GM19328 (cell line): Measurements from ENCODE around the gene RITA1.

Experiments
- ATAC-seq: cut with Tn5 transposase; IDR thresholded peaks from one replicate; pipeline ENCODE4 v1.9.1; 2021; ENCODE audit warnings: mild to moderate bottlenecking, moderate library complexity; ENCODE audit not compliant: unreplicated experiment

Gene RITA1

DNA sequence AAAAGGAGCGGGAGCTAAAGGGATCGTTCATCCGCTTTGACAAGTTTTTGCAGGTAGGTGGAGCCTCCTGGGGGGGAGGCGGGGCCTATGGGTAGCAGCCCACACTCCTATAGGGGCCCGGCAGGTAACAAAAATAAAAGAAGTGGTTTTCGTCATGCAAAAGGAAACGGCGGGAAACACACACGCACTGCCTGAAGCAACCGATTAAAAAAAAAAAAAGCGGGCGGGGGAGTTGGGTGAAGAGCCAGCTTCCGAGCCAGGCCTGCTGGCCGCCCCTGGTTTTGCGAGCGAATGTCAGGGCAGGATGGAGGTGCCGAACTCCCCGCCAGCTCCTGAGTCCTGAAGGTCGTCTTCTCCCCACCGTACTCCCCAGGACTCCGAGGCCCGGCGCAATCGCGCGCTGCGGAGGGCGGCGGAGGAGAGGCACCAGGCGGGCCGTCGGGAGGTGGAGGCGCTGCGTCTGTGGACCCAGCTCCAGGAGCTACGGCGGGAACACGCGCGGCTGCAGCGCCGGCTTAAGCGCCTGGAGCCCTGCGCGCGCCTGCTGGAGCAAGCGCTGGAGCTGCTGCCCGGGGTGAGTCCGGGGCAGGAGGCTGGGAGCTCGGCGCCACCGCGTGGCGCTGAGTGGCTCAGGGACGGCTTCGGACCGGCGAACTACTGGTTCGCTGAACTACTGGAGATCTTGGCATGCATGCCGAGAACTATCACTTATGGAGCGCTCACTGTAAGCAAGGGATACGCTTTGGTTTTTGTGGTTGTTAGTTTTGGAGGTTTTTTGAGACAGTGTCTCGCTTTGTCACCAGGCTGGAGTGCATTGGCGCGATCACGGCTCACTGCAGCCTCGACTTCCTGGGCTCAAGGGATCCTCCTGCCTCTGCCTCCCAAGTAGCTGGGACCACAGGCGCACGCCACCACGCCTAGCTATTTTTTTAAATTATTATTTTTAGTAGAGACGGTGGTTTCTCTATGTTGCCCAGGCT is 32.4 kb upstream of the RITA1 start:
- ATAC-seq, result no peak

DNA sequence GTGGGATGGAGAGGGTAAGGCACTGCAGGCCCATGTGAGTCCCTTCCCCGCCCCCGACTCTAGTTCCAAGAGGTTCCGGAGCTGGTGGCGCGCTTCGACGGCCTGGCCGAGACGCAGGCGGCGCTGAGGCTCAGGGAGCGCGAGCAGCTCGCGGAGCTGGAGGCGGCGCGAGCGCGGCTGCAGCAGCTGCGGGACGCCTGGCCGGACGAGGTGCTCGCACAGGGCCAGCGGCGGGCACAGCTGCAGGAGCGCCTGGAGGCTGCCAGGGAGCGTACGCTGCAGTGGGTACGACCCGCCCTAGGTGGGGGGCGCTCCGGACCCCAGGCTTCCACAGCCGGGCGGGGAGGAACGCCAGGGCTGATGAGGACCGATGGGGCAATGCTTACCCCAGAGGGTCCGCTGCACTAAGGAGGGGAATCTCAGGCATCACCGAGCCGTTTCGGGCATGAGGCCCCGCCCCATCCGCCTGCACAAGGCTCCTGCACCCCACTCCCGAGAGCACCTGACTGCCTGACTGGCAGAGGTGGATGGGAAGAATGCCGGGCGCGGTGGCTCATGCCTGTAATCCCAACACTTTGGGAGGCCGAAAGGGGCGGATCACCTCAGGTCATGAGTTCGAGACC is 31.1 kb upstream of the RITA1 start:
- no peak for ATAC-seq

- ATAC-seq, result no peak
Observed at GRCh38 chr12:113155060-113155459, 30.5 kb upstream of the RITA1 start.

GRCh38 chr12:113155646-113156045 is 29.9 kb upstream of the RITA1 start:
- ATAC-seq, result no peak

GRCh38 chr12:113157218-113157859 is 28.2 kb upstream of the RITA1 start:
- no peak for ATAC-seq

DNA sequence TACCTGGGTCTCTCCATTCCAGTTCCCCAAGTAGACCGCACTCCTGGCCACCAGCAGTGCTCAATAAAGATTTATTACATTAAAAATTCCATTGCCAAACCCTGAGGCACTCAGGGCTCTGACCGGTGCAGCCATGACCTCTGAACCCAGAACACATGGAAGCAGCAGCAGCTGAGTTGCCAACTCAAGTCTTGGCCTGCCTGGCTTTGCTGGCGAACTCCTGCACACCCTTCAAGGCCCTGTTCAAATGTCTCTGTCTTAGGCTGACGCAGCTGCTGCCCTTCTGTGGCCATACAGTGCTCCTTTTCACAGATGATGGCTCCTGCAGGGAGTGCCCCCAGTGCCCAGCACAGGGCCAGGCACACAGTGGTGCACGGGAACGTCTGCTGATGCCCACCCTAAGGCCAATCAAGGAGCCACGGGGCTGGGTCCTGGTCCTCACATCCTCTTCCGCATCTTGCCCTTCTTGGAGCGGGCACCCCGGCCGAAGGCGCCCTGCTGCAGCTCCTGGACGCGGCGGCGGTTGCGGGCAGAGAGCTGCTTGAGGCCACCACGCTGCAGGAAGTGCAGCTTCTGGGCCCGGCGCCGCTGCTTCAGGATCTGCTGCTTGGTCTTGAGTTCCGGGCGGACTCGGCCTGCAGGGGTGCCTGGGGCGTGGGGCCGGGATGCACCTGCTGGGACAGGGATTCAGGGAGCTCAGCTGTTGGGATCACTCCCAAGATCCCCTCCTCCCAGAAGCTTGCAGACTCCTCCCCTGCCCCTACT is 26.9 kb upstream of the RITA1 start:
- ATAC-seq, result no peak

DNA sequence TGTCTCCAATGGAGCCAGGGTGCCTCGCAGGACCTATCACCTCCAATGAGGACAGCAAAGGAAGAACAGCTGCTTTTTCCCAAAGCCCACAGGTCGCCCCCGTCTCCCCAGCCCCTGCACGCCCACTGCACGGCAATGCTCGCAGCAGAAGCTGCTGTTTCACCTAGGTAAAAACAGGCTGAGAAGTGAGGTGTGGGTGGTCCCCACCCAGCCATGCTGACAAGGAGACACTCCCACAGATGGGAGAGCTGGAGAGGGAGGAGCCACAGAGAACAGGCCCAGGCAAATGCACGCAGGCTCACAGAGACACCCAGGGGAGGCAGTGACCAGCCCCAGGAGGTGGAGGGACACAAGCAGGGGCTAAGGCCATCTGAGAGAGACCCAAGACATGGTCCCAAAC is 25.6 kb upstream of the RITA1 start:
- no peak for ATAC-seq

- no peak for ATAC-seq
Observed at GRCh38 chr12:113161415-113162016, 24.0 kb upstream of the RITA1 start.

DNA sequence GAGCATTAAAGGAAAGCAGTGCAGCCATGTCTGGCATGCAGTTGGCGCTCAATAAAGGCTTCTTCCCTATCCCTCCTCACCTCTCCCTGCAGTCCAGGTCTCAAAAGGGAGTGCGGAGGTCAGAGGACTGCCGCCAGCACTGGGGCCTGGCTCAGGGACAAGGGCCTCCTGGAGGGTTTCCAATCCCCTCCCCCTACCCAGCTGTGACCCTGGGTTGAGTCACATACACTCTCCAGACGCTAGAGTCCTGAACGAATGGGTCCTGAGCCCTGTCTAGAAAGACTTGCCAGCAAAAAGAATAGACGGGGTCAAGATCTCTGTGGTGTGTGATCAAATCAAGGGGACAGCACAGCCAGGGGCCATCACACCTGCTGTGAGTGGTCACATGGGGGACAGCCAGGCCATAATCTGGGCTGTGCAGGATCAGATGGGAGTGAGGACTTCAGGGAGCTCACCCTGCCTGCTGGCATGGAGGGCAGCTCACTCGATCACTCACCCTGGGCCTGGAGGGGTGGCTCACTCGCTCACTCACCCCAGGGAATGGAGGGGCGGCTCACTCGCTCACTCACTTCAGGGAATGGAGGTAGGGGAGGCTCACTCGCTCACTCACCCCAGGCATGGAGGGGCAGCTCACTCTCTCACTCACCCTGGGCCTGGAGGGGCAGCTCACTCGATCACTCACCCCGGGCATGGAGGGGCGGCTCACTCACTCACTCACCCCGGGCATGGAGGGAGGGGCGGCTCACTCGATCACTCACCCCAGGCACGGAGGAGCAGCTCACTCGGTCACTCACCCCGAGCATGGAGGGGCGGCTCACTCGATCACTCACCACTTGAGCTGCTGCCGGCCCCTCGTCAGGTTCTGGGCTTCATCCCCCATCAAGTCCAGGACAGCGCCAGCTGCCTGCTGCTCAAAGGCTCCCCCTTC is 23.2 kb upstream of the RITA1 start:
- no peak for ATAC-seq

- ATAC-seq, result no peak
Observed at GRCh38 chr12:113163030-113163360, 22.5 kb upstream of the RITA1 start.

DNA sequence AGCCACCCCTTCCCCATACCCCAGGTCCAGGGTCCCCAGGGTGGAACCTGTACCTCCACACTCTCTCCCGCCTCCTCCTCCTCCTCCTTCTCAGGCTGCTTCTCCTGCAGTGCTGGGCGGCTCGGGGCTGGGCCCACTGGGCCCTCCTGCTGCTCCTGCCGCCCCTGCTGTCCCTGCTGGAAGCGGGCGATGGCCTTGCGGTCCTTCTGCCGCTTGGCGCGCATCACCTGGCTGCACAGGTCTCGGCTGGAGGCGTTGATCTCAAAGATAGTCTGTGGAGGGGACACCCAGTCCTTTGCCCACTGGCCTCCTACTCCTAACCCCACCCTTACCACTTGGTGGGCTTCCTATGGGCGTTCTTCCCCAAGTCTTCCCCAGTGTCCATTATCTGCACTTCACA is 21.5 kb upstream of the RITA1 start:
- ATAC-seq, result no peak

- no peak for ATAC-seq
Observed at GRCh38 chr12:113165521-113166450, 19.7 kb upstream of the RITA1 start.

- ATAC-seq, result no peak
Observed at GRCh38 chr12:113167868-113168267, 17.7 kb upstream of the RITA1 start.

DNA sequence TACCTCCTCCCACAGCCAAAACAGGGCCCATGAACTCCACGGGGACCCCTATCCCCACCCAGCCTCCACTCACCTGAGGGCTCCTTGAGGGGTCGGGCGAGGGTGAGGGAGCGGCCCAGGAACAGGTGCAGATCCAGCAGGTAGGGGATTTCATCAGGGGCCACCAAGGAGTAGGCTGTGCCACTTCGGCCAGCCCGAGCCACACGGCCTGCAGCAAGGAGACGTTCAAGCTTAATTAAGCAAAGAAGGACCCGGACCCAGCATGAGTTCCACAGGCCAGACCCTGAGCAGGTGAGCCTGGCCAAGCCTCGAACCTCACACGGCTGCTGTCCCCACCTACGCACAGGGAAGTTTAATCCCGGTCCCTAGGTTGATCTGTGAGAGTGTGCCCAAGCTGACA is 15.8 kb upstream of the RITA1 start:
- ATAC-seq, result no peak

GRCh38 chr12:113170457-113170856 is 15.1 kb upstream of the RITA1 start:
- no peak for ATAC-seq

GRCh38 chr12:113170926-113171325 is 14.6 kb upstream of the RITA1 start:
- ATAC-seq, result no peak

DNA sequence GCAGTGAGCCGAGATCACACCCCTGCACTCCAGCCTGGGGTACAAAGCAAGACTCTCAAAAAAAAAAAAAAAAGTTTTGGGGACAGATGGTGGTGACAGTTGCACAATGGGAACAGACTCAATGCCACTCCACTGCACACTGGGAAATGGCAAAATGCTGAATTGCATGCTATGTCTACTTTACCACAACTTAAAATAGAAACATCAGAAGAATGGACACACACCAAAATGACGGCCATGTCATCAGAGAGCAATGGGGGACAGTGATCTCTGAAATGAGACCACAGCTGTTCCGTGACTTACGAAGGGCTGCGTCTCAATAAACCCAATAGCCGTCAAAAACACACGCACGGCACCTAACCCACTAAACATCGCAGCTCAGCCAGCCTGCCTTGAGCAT is 14.0 kb upstream of the RITA1 start:
- ATAC-seq, result no peak

DNA sequence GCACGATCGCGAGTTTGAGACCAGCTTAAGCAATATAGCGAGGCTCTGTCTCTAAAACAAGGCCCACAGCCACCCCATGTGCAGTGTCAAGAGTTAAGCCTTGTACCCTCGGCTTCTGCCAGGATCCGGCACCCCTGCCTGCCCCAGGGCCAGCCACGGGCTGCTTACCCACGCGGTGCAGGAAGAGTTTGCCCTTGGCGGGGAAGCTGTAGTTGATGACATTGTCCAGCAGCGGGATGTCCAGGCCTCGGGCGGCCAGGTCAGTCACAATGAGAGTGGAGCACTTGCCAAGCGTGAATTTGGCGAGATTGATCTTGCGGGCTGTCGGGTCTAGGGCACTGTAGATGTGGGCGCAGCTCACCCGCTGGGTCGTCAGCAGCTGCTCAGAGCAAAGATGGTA is 13.3 kb upstream of the RITA1 start:
- ATAC-seq, result no peak
